ENCODE data around the gene ERN1.

Gene ERN1

GRCh38 chr17:64028874-64029464 is 101.0 kb downstream of the ERN1 start:
- Mint-ChIP-seq H3K4me1 (peaks cover 5% of the 10 kb centered on the region), H3K9me3 (no peaks in the 10 kb centered on the region), H3K4me3 (no peak overlapping the region), H3K36me3 (ENCODE audit: low read depth) (no peaks in the 10 kb centered on the region), H3K27me3 (ENCODE audit: low read depth) (peaks cover 10% of the 10 kb centered on the region), H3K27ac (no peak overlapping the region)
- peak; percentile 74 to 77 (median 74) for TF ChIP-seq CTCF (IDR thresholded peaks at IDR 0.05; ENCODE audit: unreplicated experiment in 3 of 3)

- TF ChIP-seq CTCF (IDR thresholded peaks at IDR 0.05; ENCODE audit: unreplicated experiment in 3 of 3): peak; percentile 85 to 94 (median 88)
Observed at GRCh38 chr17:64025732-64026294, 104.1 kb downstream of the ERN1 start.

GRCh38 chr17:64024781-64025731 is 104.9 kb downstream of the ERN1 start:
- Mint-ChIP-seq H3K4me1 (peaks cover 5% of the 10 kb centered on the region), H3K4me3 (no peak overlapping the region), H3K9me3 (no peaks in the 10 kb centered on the region), H3K27ac (no peak overlapping the region), H3K27me3 (ENCODE audit: low read depth) (peaks cover 10% of the 10 kb centered on the region), H3K36me3 (ENCODE audit: low read depth) (no peaks in the 10 kb centered on the region)
- TF ChIP-seq CTCF (IDR thresholded peaks at IDR 0.05; ENCODE audit: unreplicated experiment in 3 of 3): no peak

More at GRCh38 chr17:64025732-64026294, 104.1 kb downstream of the ERN1 start:
- Mint-ChIP-seq H3K4me1 (peaks cover 5% of the 10 kb centered on the region), H3K9me3 (no peaks in the 10 kb centered on the region), H3K36me3 (ENCODE audit: low read depth) (no peaks in the 10 kb centered on the region), H3K4me3 (peak overlapping the region in 1 of 3 experiments; percentile 34), H3K27me3 (ENCODE audit: low read depth) (peaks cover 10% of the 10 kb centered on the region), H3K27ac (no peak overlapping the region)

- Mint-ChIP-seq H3K36me3 (ENCODE audit: low read depth) (no peaks in the 10 kb centered on the region), H3K27me3 (ENCODE audit: low read depth) (peaks cover 10% of the 10 kb centered on the region), H3K9me3 (no peaks in the 10 kb centered on the region), H3K4me1 (peaks cover 5% of the 10 kb centered on the region), H3K27ac (no peak overlapping the region), H3K4me3 (no peak overlapping the region)
- no peak for TF ChIP-seq CTCF (IDR thresholded peaks at IDR 0.05; ENCODE audit: unreplicated experiment in 3 of 3)
Observed at GRCh38 chr17:64024215-64024654, 105.7 kb downstream of the ERN1 start.

GRCh38 chr17:64022611-64023063 is 107.3 kb downstream of the ERN1 start:
- H3K27me3 Mint-ChIP-seq (ENCODE audit: low read depth): peaks cover 10% of the 10 kb centered on the region
- H3K27ac Mint-ChIP-seq: no peak overlapping the region
- H3K4me3 Mint-ChIP-seq: no peak overlapping the region
- no peaks in the 10 kb centered on the region for H3K9me3 Mint-ChIP-seq
- H3K36me3 Mint-ChIP-seq (ENCODE audit: low read depth): no peaks in the 10 kb centered on the region
- no peak for TF ChIP-seq CTCF (IDR thresholded peaks at IDR 0.05; ENCODE audit: unreplicated experiment in 3 of 3)
- H3K4me1 Mint-ChIP-seq: peaks cover 5% of the 10 kb centered on the region

Measured in nephron (organoid).